GM12878 (cell line): Measurements from ENCODE around the gene SLC38A1.

ENCODE experiments used
- BHLHE40 ChIP-seq, 2 experiments: fragments of 450-650 bp in 1 of 2; IDR thresholded peaks; 2 replicates each; pipeline ENCODE4 v1.6.1; 2011 to 2017; ENCODE audit warnings: low read depth in 2 of 2, borderline replicate concordance in 1 of 2, improper control_type of control experiment in 1 of 2, low read length in 1 of 2, mild to moderate bottlenecking in 1 of 2
- EP300 ChIP-seq, 2 experiments: fragments of 150-350 bp in 1 of 2; IDR thresholded peaks; 2 replicates each; pipeline ENCODE4 v1.6.1; 2011 to 2012; ENCODE audit warnings: low read depth in 2 of 2, low read length in 2 of 2, borderline replicate concordance in 1 of 2, improper control_type of control experiment in 1 of 2, inconsistent platforms in 1 of 2; ENCODE audit not compliant: control insufficient read depth in 1 of 2
- EZH2 ChIP-seq: IDR thresholded peaks from 2 replicates; pipeline ENCODE4 v1.6.1; 2012; ENCODE audit warnings: low read depth, mild to moderate bottlenecking, control low read depth, inconsistent platforms, low read length, borderline replicate concordance; ENCODE audit not compliant: control insufficient read depth
- HDAC6 ChIP-seq: fragments of 200-600 bp; sonication (generic); IDR thresholded peaks from one replicate; pipeline ENCODE4 v1.8.0; 2017; ENCODE audit warnings: antibody characterized with exemption; ENCODE audit not compliant: unreplicated experiment
- POLR2A ChIP-seq: IDR thresholded peaks from 2 replicates; pipeline ENCODE4 v1.6.1; 2011; ENCODE audit warnings: low read depth, mild to moderate bottlenecking, low read length
- RAD21 ChIP-seq: IDR thresholded peaks from 2 replicates; pipeline ENCODE4 v1.6.1; 2011; ENCODE audit warnings: mild to moderate bottlenecking, low read depth, low read length, moderate library complexity; ENCODE audit not compliant: insufficient read depth
- SP1 ChIP-seq: IDR thresholded peaks from one replicate; pipeline ENCODE4 v1.6.1; 2011; ENCODE audit warnings: low read depth, low read length
- SPI1 ChIP-seq: IDR thresholded peaks from 2 replicates; pipeline ENCODE4 v1.6.1; 2011; ENCODE audit warnings: low read depth, mild to moderate bottlenecking, low read length, moderate library complexity, borderline replicate concordance; ENCODE audit not compliant: insufficient read depth
- USF2 ChIP-seq: IDR thresholded peaks from 2 replicates; pipeline ENCODE4 v1.6.1; 2011; ENCODE audit warnings: low read depth, low read length, improper control_type of control experiment, borderline replicate concordance
- ZNF207 ChIP-seq: fragments of 450-650 bp; IDR thresholded peaks from 2 replicates; pipeline ENCODE4 v1.6.1; 2014; ENCODE audit warnings: antibody characterized with exemption, mild to moderate bottlenecking, borderline replicate concordance
- TF ChIP-seq, protein P1 (sequence below), 3 experiments: IDR thresholded peaks in 2 of 3; conservative IDR thresholded peaks in 1 of 3; 2 replicates each; pipeline ENCODE4 v1.5.1; 2011; ENCODE audit warnings: low read depth in 3 of 3, low read length in 3 of 3, mild to moderate bottlenecking in 3 of 3, control low read depth in 2 of 3, moderate library complexity in 2 of 3, inconsistent platforms in 1 of 3, mixed read lengths in 1 of 3; ENCODE audit not compliant: control insufficient read depth in 2 of 3, insufficient read depth in 1 of 3; ENCODE audit errors: extremely low read depth in 1 of 3

DNA sequence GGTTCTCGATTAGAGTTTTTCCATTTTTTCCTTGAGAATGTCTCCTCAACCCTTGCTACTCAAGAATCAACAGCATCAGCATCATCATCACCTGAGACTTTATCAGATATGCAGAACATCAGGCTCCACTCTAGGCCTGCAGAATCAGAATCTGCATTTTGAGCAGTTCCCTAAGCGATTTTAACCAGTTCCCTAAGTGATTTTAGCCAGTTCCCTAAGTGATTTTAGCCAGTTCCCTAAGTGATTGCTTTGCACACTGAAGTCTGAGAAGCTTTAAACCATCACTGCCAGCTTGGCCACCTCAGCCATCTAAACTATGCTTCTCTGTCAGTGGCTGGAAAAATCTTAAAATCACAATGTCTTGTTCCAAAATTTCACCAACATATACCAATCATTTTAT, 29.4 kb upstream of the SLC38A1 start:
- no peak for TF ChIP-seq RAD21
- no peak for TF ChIP-seq EP300 (IDR thresholded peaks at IDR 0.05; ENCODE audit: borderline replicate concordance in 1 of 2, control insufficient read depth in 1 of 2, low read depth in 2 of 2, low read length in 2 of 2)
- TF ChIP-seq, protein P1, sequence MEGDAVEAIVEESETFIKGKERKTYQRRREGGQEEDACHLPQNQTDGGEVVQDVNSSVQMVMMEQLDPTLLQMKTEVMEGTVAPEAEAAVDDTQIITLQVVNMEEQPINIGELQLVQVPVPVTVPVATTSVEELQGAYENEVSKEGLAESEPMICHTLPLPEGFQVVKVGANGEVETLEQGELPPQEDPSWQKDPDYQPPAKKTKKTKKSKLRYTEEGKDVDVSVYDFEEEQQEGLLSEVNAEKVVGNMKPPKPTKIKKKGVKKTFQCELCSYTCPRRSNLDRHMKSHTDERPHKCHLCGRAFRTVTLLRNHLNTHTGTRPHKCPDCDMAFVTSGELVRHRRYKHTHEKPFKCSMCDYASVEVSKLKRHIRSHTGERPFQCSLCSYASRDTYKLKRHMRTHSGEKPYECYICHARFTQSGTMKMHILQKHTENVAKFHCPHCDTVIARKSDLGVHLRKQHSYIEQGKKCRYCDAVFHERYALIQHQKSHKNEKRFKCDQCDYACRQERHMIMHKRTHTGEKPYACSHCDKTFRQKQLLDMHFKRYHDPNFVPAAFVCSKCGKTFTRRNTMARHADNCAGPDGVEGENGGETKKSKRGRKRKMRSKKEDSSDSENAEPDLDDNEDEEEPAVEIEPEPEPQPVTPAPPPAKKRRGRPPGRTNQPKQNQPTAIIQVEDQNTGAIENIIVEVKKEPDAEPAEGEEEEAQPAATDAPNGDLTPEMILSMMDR (IDR thresholded peaks at IDR 0.05 in 2 of 3, conservative IDR thresholded peaks at IDR 0.05 in 1 of 3; ENCODE audit: control insufficient read depth in 2 of 3, extremely low read depth in 1 of 3, insufficient read depth in 1 of 3, low read depth in 3 of 3, low read length in 3 of 3) = no peak
- TF ChIP-seq USF2 = no peak
- no peak for TF ChIP-seq SPI1
- no peak for TF ChIP-seq SP1
- TF ChIP-seq EZH2 = no peak
- TF ChIP-seq ZNF207 = no peak
- no peak for TF ChIP-seq BHLHE40 (IDR thresholded peaks at IDR 0.05; ENCODE audit: borderline replicate concordance in 1 of 2, low read depth in 2 of 2, low read length in 1 of 2)
- TF ChIP-seq POLR2A = no peak
- TF ChIP-seq HDAC6 = no peak
